GM18520 (cell line): Measurements from ENCODE around the gene A1CF.
"Not testable (repeated sequence)": the region's sequence is repeated elsewhere in the genome, so short reads cannot be mapped to it uniquely, and the experiment has no call there.

ENCODE experiments used
- ATAC-seq: cut with Tn5 transposase; IDR thresholded peaks from one replicate; pipeline ENCODE4 v1.9.1; 2021; ENCODE audit not compliant: unreplicated experiment

A1CF gene

GRCh38 chr10:50794490-50794889, 90.9 kb downstream of the A1CF start:
- ATAC-seq = no peak

DNA sequence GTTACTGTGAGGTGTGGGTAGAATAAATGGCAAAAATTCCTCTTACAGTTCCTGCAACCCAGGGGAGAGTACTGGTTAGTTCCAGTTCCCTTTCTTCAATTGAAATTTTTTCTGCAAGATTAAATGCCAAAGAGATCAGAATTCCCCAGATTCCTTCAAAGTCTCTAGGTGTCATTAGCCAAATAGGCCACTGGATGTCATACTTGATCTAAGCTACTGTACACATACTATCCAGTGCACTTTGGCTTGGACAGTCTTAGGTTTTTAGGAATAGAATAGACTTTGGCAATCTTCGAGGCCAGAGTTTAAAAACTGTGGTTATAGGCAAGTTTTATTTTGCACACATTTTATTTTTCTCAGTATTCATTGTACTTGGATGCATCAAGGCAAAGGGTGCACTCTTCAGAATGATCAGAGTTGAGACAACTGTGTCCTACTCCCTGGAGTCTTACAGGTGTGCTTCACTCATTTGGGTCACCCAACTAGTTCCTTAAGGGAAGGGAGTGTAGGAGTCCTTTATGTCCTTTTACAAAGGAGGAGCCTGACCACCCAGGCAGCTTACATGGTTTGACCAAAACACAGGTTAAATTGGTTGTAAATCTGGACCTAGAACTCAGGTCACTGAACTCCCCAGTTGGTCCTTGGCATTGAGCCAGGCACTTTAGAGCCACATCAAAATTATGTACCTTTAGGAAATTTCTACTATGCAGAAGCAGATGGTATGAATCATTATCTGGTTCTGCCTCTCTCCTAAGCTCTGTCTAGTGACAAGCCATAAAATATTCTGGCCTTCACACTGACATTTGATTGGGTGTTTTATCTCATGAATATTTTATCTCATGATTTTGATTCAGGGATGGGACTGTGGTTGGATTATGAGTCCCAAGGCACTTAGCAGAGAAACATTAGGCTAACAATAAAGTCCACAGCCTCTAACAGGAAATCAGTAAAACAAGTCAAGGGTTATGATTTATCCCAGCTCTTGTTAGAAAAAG, 96.2 kb downstream of the A1CF start:
- no peak for ATAC-seq

DNA sequence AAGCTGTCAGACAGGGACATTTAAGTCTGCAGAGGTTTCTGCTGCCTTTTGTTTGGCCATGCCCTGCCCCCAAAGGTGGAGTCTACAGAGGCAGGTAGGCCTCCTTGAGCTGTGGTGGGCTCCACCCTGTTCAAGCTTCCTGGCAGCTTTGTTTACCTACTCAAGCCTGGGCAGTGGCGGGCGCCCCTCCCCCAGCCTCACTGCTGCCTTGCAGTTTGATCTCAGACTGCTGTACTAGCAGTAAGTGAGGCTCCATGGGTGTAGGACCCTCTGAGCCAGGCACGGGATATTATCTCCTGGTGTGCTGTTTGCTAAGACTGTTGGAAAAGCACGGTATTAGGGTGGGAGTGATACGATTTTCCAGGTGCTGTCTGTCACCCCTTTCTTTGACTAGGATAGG, 97.5 kb downstream of the A1CF start:
- not testable (repeated sequence) for ATAC-seq

DNA sequence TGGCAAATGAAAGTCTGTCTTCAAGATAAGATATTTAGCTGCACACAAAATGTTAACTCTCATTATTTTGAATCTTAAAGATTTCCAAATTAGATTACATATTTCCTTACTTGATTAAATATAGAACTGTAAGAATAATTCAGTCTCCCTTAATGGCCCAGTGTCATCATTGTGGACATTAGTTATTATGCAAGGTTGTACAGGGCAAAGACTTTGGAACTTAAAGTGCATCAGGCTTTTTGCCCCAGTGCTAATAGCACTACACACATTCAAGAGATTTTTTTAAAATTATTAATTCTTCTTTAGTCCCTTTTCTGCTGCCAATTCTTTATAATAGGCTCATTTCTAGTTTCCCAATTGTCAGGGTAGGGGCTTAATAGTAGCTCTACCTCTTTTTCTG, 103.4 kb downstream of the A1CF start:
- ATAC-seq = not testable (repeated sequence)

- ATAC-seq = not testable (repeated sequence)
Measured at GRCh38 chr10:50780036-50780435, 105.4 kb downstream of the A1CF start.

- ATAC-seq = not testable (repeated sequence)
Measured at GRCh38 chr10:50774868-50775267, 110.6 kb downstream of the A1CF start.

DNA sequence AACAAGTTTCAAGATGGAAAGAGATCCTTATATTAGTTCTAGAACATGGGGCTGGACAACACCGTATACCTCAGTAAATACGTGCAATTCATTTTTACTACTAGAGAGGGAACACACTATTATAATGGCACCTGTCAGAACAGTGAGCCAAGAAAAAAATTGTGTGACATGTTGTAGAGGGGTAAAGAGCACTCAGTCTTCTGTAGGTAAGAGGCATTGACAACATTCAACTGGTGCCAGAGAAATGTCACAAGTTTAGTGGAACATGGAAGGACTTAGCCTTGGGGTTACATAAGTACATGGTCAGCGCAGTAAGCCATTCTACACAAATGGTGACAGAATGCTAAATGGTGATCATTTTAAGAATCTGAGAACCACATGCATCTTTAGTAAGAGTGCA, 113.4 kb downstream of the A1CF start:
- ATAC-seq = not testable (repeated sequence)

DNA sequence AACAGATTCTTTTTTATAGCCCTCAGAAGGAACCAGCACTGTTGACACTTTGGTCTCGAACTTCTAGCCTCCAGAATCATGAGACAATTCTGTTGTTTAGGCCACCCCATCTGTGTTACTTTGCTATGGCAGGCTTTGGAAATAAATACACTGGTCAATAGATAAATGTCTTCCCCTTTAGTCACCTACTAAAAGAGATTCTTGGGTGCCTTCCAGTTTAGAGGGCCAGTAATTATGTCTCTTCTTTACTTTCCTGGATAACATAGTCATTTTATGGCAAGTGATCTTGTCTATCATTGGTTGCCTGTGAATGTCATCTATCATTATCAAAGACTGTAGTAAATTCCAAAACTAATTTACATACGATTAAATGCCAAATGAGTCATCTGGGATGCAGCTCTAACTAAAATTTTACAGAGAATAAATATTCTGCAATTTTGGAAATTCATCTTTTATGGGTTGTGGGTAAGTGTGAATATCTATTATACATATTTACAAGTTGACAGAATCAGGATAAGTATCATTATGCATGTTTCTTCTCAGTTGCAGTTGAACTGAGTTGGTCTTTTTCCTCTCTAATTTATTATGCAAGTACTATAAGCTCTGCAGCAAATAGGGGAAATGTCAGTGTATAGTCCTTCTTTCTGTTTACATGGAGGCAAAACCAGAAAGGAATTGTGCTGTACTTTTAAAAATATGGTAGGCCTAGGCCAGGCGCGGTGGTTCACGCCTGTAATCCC, 118.5 kb downstream of the A1CF start:
- not testable (repeated sequence) for ATAC-seq
